Ishikawa (cell line): ENCODE data around the gene SLC39A6.

Experiments
- EP300 ChIP-seq: IDR thresholded peaks from 2 replicates; pipeline ENCODE4 v1.6.1; 2012; ENCODE audit warnings: borderline replicate concordance
- TAF1 ChIP-seq: IDR thresholded peaks from 2 replicates; pipeline ENCODE4 v1.6.1; 2012; ENCODE audit warnings: low read depth, mild to moderate bottlenecking
- TF ChIP-seq, protein P1 (sequence below): IDR thresholded peaks from 2 replicates; pipeline ENCODE4 v1.6.1; 2012
- TF ChIP-seq, protein P2 (sequence below): IDR thresholded peaks from 2 replicates; pipeline ENCODE4 v1.6.1; 2012; ENCODE audit warnings: low read depth, mild to moderate bottlenecking

DNA sequence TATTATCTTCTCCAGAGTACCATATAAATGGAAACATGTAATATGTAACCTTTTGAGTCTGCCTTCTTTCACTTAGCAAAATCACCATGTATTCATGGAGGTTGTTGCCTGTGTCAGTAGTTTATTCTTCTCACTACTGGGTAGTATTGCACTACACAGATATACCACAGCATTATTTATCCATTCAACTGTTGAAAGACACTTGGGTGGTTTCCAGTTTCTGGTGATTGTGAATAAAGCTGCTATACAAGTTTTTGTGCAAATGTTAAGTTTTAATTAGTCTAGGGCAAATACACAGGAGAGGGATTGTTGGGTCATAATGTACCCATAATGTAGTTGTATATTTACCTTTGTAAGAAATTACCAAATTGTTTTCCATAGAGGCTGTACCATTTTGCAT lies 32.2 kb downstream of the SLC39A6 start:
- TF ChIP-seq, protein P1, sequence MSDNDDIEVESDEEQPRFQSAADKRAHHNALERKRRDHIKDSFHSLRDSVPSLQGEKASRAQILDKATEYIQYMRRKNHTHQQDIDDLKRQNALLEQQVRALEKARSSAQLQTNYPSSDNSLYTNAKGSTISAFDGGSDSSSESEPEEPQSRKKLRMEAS, result no peak
- TF ChIP-seq, protein P2, sequence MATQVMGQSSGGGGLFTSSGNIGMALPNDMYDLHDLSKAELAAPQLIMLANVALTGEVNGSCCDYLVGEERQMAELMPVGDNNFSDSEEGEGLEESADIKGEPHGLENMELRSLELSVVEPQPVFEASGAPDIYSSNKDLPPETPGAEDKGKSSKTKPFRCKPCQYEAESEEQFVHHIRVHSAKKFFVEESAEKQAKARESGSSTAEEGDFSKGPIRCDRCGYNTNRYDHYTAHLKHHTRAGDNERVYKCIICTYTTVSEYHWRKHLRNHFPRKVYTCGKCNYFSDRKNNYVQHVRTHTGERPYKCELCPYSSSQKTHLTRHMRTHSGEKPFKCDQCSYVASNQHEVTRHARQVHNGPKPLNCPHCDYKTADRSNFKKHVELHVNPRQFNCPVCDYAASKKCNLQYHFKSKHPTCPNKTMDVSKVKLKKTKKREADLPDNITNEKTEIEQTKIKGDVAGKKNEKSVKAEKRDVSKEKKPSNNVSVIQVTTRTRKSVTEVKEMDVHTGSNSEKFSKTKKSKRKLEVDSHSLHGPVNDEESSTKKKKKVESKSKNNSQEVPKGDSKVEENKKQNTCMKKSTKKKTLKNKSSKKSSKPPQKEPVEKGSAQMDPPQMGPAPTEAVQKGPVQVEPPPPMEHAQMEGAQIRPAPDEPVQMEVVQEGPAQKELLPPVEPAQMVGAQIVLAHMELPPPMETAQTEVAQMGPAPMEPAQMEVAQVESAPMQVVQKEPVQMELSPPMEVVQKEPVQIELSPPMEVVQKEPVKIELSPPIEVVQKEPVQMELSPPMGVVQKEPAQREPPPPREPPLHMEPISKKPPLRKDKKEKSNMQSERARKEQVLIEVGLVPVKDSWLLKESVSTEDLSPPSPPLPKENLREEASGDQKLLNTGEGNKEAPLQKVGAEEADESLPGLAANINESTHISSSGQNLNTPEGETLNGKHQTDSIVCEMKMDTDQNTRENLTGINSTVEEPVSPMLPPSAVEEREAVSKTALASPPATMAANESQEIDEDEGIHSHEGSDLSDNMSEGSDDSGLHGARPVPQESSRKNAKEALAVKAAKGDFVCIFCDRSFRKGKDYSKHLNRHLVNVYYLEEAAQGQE, result no peak
- TF ChIP-seq TAF1 (no peak), EP300 (no peak)
